GM21390 (cell line): ENCODE measurements around the gene DPY19L3.
"Not testable (repeated sequence)": the region's sequence is repeated elsewhere in the genome, so short reads cannot be mapped to it uniquely, and the experiment has no call there.

ENCODE experiments used
- ATAC-seq: cut with Tn5 transposase; IDR thresholded peaks from one replicate; pipeline ENCODE4 v1.9.1; 2021; ENCODE audit not compliant: unreplicated experiment

The DPY19L3 gene

GRCh38 chr19:32442650-32443049 lies 37.1 kb downstream of the DPY19L3 start:
- ATAC-seq = no peak

- not testable (repeated sequence) for ATAC-seq
These were observed 42.0 kb downstream of the DPY19L3 start for GRCh38 chr19:32447534-32447933.

DNA sequence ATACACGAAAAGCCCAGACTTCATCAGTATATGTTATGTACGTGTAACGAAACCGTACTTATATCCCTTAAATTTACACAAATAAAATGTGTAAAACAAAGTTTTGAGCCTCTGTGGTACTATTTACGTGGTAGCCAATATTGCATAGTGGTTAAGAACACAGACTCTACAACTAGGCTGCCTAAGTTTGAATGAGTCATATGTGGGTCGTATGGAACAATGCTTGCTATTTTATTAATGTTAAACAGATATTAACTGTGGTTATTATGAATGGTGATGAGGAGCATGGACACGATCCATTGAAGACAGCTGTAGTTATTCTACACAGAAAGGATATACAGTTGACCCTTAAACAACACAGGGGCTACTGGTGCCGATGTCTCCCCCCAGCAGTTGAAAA lies 42.5 kb downstream of the DPY19L3 start:
- ATAC-seq = no peak

DNA sequence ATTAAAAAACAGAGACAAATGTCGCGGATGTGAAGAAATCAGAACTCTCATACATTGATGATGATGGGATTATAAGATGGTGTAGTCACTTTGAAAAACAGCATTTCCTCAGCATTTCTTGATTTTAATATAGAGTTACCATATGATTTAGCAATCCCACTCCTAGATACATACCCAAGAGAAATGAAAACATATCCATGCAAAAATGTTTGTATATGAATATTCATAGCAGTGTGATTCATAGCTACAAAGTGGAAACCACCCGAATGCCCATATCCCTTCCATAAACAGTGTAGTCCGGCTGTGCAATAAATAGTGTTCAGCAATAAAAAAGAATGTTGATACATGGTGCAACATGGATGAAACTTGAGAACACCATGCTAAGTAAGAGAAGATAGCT lies 44.6 kb downstream of the DPY19L3 start:
- no peak for ATAC-seq

GRCh38 chr19:32453736-32454135 lies 48.2 kb downstream of the DPY19L3 start:
- no peak for ATAC-seq

DNA sequence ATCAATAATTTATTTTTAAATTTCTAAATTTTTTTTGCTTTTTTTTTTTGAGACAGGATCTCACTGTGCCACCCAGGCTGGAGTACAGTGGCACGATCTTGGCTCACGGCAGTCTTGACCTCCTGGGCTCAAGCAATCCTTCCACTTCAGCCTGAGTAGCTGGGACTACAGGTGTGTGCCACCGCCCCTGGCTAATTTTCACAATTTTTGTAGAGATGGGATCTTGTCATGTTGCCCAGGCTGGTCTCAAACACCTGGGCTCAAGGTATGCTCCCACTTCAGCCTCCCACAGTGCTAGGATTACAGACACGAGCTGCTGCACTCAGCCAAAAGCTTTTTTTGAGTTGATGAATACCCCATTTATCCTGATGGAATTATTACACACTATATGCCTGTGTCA lies 50.8 kb downstream of the DPY19L3 start:
- no peak for ATAC-seq

DNA sequence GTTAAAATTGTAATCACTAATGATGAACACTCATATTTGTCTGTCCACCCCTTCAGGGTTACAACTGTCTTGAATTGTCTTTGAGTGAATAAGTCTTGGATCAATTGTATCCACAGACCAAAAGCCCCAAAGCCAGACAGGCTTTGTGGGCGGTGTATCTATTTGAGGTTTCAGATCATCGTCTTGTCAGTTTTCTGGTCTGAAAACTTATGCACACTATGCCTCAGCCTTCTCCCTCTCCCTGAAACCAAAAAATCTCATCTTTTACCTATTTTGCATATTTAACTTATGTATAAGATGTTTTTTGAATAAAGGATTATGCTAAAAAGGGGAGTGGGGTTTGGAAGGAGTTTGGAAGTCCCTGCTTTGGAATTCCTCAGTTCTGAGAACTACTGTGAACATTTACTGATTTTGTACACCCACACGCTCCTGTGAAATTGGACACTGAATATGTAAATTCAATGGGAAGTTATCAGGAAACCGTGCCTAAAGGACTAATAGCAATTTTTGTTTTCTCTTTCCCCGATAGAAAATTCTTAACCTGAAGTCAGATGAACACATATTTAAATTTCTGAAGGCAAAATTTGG lies 52.1 kb downstream of the DPY19L3 start:
- ATAC-seq = no peak

- peak; percentile 95 for ATAC-seq
These were observed 53.0 kb downstream of the DPY19L3 start for GRCh38 chr19:32458500-32459123.

DNA sequence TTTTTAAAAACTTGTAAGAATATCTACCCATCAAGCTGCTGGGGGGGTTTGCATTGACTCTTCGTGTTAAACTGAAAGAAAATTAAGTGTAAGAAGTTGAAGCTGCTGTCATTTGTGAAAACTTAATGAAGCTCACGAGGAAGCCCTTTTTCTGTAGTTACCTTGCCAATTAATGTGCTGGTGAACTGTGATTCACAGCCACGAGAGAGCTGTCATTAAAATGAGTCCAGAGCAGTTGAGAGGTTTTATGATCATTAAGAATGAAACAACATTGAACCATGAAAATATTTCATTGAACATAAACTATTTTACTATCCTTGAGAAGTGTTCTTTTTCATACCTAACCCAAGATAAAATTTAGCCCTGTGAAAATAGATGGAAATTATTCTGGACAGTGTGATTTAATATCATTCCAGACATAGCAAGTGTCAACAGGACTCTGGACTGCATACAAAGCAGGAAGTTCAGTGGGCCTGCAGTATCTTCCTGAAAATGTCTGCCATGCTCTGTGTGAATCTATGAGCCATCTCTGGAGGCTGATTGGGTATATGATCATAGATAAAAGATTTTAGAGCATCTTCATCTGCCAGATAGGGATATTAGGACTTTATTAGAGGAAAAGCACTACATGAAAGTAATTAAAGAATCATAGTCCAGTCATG lies 53.8 kb downstream of the DPY19L3 start:
- no peak for ATAC-seq

DNA sequence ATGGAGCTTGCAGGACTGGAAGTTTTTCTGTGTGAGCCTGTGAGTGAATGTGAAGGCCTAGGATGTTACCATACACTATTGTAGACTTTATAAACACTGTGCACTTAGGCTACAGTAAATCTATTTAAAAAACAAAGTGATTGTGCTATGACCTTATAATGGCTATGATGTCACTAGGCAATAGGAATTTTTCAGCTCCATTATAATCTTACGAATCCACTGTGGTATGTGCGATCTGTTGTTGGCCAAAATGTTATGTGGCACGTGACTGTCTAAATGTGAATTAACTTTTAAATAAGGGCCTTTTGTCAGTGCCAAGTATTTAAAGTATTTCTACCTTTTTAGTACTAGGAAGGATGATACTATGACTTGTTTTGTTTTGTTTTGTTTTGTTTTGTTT lies 54.9 kb downstream of the DPY19L3 start:
- ATAC-seq = no peak

DNA sequence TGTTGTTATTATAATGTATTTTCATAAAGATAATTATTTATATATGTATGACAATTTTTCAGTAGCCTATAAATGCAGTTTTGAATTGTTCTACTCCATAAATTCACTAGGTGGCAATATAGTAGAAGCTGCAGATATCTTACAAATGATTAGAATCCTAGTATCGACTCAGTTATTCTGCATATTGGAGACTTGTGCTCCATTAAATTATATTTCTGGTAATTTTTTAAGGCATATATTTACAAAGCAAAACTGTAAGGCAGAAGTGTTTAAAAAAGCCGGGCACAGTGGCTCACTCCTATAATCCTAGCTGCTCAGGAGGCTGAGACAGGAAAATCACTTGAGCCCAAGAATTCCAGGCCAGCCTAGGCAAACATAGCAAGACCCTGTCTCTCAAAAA lies 58.7 kb downstream of the DPY19L3 start:
- no peak for ATAC-seq

DNA sequence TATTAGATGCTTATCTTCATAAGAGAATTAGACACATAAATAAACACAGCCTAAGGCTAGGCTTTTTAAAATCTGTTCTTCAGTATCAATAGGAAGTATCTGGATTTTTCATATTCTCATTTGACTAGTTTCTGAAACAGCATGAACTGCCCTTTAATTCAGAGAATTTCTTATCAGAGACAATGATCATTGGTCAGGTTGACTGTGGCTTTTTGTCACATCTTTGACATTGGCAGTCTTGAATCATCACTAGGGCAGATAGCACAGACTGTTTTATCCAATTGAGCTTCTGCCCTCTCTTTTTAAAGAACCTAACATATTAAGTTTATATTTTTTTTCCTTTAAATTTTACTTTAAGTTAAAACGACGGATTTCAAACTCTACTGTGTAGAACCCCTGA lies 59.6 kb downstream of the DPY19L3 start:
- no peak for ATAC-seq

- no peak for ATAC-seq
These were observed 64.2 kb downstream of the DPY19L3 start for GRCh38 chr19:32469795-32470194.

DNA sequence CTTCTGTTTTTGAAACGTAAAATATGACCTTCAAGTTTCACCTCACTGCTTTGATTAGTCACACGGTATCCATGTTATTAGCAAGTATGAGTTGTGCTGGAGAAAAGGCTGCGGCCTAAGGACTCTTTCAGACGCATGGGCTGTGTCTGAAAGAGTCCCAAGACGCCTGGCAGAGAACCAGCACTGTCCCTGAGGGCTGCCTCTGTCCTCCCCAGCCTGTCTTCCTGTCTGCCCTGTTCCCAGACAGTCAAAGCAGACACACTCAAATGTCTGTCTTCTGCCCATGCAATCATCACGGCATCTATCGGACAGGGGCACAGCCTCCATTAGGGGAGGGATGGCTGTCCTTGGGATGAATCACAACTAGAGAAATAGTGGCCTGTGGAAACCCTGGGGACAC lies 65.5 kb downstream of the DPY19L3 start:
- no peak for ATAC-seq

DNA sequence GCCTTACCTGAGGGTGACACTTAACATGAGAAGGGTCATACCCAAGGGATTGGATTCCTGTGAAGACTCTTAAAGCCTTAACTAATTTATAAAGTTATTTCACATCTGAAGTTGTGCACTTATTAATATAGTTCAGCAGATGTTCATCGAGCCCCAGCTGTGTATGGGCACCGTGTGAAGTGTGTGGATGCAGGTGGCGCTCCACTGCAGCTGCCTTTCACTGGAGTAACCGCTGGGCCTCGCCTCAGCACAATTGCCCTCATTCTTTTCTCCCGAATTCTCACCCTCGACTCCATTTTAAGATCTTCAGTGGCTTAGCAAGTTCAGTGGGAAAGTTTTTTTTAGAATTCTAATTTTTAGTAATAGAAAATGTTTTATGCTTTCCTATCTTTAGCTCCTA lies 66.2 kb downstream of the DPY19L3 start:
- no peak for ATAC-seq

DNA sequence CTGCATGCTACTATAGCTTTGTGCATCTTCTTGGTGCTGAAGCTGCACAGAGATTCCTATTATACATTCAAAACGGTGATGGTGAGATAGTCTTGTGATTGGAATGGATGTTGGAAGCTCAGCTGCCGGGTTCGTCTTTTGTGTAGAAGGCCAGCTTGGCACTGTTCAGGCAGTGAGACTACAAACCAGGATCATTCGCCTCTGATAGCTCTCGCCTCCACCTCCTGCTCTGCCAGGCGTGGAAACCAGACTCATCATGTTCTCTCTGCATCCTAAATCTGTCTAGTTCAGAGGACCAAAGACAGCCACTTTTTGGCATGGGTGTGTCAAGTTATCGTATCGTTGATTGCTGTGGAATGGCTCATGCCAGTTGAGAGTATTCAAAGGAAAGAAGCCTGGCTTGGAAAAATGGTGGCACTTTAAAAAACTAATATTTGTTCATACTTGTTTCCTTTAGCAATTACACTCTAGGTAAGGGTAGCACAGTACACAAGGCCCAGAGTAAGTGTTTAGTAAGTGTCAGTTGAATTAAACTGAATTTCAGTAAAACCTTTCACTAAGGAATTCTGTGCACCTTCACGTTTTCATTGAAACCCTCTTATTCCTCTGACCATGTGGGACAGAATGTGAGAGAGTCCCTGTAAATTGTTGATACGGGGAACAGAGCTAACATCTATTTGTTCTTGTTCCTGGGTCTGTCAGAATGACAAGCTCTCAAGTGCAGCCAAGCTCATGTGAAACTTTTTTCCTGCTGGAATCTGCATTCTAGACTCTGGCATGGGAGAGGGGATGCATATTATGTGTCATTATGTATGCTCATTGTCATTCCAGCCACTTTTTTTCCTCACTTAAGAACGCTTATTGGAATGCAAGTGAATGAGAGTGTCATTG lies 69.8 kb downstream of the DPY19L3 start:
- ATAC-seq = no peak

DNA sequence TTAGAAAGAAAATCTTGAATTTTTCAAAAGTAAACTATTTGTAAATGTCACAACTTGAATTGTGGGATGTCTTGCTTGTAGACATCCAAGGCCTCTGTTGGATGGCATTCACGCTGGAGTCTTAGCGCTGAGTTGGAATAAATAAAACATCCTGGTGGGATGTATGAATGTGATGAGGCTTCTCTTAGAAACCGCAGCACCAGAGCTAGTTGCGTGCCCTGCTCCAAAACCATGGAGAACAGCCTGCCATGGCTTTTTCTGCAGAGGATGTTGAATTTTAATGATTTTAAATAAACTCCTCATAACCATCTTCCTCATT lies 70.4 kb downstream of the DPY19L3 start:
- no peak for ATAC-seq

DNA sequence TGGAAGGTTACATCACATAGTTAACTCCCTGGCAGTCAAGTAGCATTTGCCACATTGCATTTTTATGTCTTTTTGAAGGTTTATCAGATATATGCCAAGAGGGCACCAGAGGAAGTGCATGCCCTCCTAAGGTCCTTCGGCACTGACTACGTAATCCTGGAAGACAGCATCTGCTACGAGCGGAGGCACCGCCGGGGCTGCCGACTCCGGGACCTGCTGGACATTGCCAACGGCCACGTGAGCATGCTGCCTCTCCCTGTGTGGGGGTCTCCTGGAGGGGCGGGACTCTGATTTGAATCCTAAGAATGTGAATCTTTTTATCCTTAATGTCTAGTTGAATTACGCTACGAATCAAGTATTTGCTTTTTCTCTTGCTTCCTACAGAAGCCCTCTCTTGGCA lies 74.8 kb downstream of the DPY19L3 start:
- ATAC-seq = no peak

GRCh38 chr19:32483574-32483973 lies 78.0 kb downstream of the DPY19L3 start:
- no peak for ATAC-seq

- no peak for ATAC-seq
These were observed 84.4 kb downstream of the DPY19L3 start for GRCh38 chr19:32489971-32490370.

- ATAC-seq = no peak
These were observed 91.8 kb downstream of the DPY19L3 start for GRCh38 chr19:32497391-32497790.
